ENCODE results near the gene FBXO41. TPM values are rescaled to one million over a fixed set of nuclear protein-coding genes. Genes with fewer than 3 reads are reported as not detected.
"Not testable (repeated sequence)": the region's sequence is repeated elsewhere in the genome, so short reads cannot be mapped to it uniquely, and the experiment has no call there.

The FBXO41 gene
- total and polyA plus RNA-seq, 12 donors, result 0.12 to 1.8 (median 0.68) TPM

DNA sequence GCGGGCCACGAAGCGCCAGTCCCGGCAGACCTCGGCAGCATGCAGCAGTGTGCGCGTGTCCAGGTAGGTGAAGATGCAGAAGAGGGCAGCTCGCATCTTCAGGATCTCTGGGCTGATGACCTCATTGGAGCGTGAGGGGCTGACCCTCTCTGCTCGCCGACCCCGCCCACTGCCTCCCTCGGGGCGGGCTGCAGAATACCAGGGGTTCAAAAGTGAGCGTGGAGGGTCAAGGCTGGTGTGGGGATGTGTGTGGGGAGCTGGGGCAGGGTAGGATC is 20.0 kb downstream of the FBXO41 start:
- H3K27me3 ChIP-seq, result peaks cover 16 to 49% (median 42%) of the 10 kb centered on the region in 7 donors
- H3K36me3 ChIP-seq, result no peaks in the 10 kb centered on the region
- no peak overlapping the region for H3K27ac ChIP-seq
- no peak for TF ChIP-seq CTCF (IDR thresholded peaks at IDR 0.05)
- no peak for DNase-seq
- no peak overlapping the region for H3K4me3 ChIP-seq
- WGBS, 2 donors, result 88 to 89% methylated on average over 15 of the region's 15 CpGs
- H3K9me3 ChIP-seq, result no peaks in the 10 kb centered on the region
- peaks cover 0 to 8% (median 6%) of the 10 kb centered on the region in 9 donors for H3K4me1 ChIP-seq
- peak in 1 of 8 donors; percentile 11 for ATAC-seq
- intact Hi-C loops (cut with DNase I), result no loop called here

DNA sequence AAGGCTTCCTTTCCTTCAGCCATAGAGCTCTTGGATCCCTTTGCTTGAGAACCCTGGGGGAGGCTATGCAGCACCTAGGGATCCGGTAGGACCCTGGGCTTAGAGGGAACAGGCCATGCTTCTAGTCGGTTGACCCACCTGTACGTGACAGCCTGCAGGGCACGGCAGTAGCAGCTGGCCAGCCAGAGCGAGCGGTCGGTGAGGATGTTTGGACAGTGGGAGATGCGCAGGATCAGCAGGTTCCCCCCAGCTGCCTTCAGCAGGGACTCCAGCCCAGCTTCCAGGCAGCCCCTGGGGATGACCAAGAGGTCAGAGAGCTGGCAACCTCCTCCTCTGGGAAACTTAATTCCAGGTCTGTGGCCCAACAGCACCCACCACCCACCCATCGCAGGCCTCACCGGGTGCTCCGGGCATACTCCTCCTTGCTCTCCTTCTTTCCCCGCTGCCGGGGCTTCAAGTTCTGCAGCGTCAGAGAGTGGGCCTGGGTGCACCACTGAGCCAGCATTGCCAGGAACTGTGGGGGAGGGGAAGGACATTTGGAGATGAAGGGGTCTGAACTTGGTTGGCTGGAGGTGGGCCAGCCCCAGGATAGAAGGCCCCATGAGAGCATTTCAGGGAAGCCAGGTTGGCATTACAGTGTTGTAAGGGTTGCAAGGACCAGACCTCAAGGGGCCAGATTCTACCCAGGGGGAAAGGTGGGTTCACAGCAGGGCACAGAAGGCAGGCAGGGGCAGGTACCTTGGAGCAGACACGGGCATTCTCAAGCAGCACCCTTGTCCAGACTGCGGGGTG is 20.5 kb downstream of the FBXO41 start:
- H3K27me3 ChIP-seq, result peaks cover 10 to 43% (median 37%) of the 10 kb centered on the region in 7 donors
- H3K4me1 ChIP-seq, result peaks cover 0 to 3% (median 2%) of the 10 kb centered on the region in 9 donors
- no peaks in the 10 kb centered on the region for H3K9me3 ChIP-seq
- no peak for DNase-seq
- 93 to 95% methylated on average over 16 of the region's 16 CpGs for WGBS, 2 donors
- intact Hi-C loops (cut with DNase I), result no loop called here
- no peak for ATAC-seq
- H3K4me3 ChIP-seq, result no peak overlapping the region
- H3K27ac ChIP-seq, result no peak overlapping the region
- no peak for TF ChIP-seq CTCF (IDR thresholded peaks at IDR 0.05)
- H3K36me3 ChIP-seq, result no peaks in the 10 kb centered on the region

DNA sequence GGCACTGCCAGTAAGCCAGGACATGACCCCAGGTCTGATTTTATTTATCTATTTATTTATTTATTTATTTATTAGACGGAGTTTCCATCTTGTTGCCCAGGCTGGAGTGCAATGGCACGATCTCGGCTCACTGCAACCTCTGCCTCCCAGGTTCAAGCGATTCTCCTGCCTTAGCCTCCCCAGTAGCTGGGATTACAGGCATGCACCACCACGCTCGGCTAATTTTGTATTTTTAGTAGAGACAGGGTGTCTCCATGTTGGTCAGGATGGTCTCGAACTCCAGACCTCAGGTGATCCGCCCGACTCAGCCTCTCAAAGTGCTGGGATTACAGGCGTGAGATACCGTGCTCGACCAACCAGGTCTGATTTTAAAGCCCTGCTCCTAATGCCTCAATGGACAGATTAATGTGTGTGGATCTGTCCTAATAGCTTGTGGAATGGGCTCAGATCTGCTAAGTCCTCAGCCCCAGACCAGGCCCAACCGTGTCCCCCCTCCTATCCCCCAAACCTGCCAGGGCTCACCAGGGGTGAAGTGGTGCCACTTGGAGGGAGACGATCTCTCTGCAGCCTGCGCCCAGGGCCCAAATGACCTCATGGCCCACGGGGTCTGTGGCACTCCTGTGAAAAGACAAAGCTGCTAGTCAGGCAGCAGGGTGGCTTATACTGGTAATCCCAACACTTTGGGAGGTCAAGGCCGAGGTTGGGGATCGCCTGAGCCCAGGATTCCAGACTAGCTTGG is 21.4 kb downstream of the FBXO41 start:
- H3K27ac ChIP-seq; ATAC-seq; DNase-seq; H3K9me3 ChIP-seq; H3K4me1 ChIP-seq; H3K36me3 ChIP-seq; intact Hi-C loops (cut with DNase I); H3K4me3 ChIP-seq: not testable (repeated sequence)
- WGBS, 2 donors, result 91 to 92% methylated on average over 18 of the region's 18 CpGs
- peaks cover 1 to 35% (median 28%) of the 10 kb centered on the region in 7 donors for H3K27me3 ChIP-seq

GRCh38 chr2:73262108-73262651 is 22.1 kb downstream of the FBXO41 start:
- no peak for TF ChIP-seq CTCF (IDR thresholded peaks at IDR 0.05)
- no peaks in the 10 kb centered on the region for H3K9me3 ChIP-seq
- peaks cover 0 to 28% (median 21%) of the 10 kb centered on the region in 7 donors for H3K27me3 ChIP-seq
- H3K27ac ChIP-seq, result no peak overlapping the region
- ATAC-seq (no peak), DNase-seq (no peak)
- WGBS, 2 donors, result 94 to 95% methylated on average over 4 of the region's 4 CpGs
- intact Hi-C loops (cut with DNase I), result no loop called here
- peaks cover 0 to 5% (median 0%) of the 10 kb centered on the region in 9 donors for H3K4me1 ChIP-seq
- H3K4me3 ChIP-seq, result no peak overlapping the region
- no peaks in the 10 kb centered on the region for H3K36me3 ChIP-seq

Data from heart right ventricle (tissue), 16 donors.